Body of pancreas (tissue), 4 donors: ENCODE measurements around the gene FBXO42. TPM values are rescaled to one million over a fixed set of nuclear protein-coding genes. Genes with fewer than 3 reads are reported as not detected.
A peak's percentile ranks its signal among the peaks of the same experiment; 100 is the strongest.

ENCODE experiments used
- ATAC-seq: fragments of 150-250 bp; one replicate; pipeline ENCODE4 v1.9.1; 2016
- DNase-seq, 4 donors: peaks; one replicate each; pipeline ENCODE4 v3.0.0-alpha.2; 2019
- H3K27ac ChIP-seq, 4 donors: fragments of 200-600 bp; sonication (generic); 1 replicate in 3 of 4; 2 replicates in 1 of 4; pipeline versions ENCODE4 v1.5.1 to v1.6.1; 2016 to 2019; ENCODE audit warnings: mild to moderate bottlenecking in 1 of 4, mixed read lengths in 1 of 4, moderate library complexity in 1 of 4
- H3K27me3 ChIP-seq, 2 donors: fragments of 200-600 bp; sonication (generic); one replicate each; pipeline ENCODE4 v1.6.0; 2016; ENCODE audit warnings: mild to moderate bottlenecking in 1 of 2
- H3K36me3 ChIP-seq, 2 donors: fragments of 200-600 bp; sonication (generic); replicated peaks in 1 of 2; 2 replicates each; pipeline ENCODE4 v1.5.1; 2016; ENCODE audit warnings: low read depth in 2 of 2; ENCODE audit not compliant: insufficient read depth in 1 of 2
- H3K4me1 ChIP-seq: fragments of 200-600 bp; sonication (generic); one replicate; pipeline ENCODE4 v1.6.0; 2016
- H3K4me3 ChIP-seq, 2 donors: fragments of 200-600 bp; sonication (generic); 1 replicate in 1 of 2; 2 replicates in 1 of 2; pipeline ENCODE4 v1.5.1; 2016 to 2019
- H3K9me3 ChIP-seq, 3 donors: fragments of 200-600 bp; sonication (generic); 1 replicate in 2 of 3; 2 replicates in 1 of 3; pipeline ENCODE4 v1.5.1; 2016
- POLR2A ChIP-seq, 3 donors: fragments of 450-650 bp; IDR thresholded peaks; one replicate each; pipeline ENCODE4 v1.6.1; 2016; ENCODE audit warnings: antibody characterized with exemption in 3 of 3, mild to moderate bottlenecking in 2 of 3
- WGBS, 2 donors: methylation state at CpG; one replicate each; pipeline ENCODE4 v1.1.5; 2017; 5-methylcytosine and 5-hydroxymethylcytosine counted together
- intact Hi-C: fragments of 100-400 bp; cut with DNase I; formaldehyde crosslinking; loops from one replicate; pipeline ENCODE4 v1.15.1; 2023
- total RNA-seq, 2 donors: library from RNA; depleted of rRNA; stranded (reverse); fragments of >200 nt; gene quantifications; one replicate each; pipeline ENCODE4 v1.1.0, GENCODE V29; 2016
- TF ChIP-seq, protein P1 (sequence below), 7 experiments: fragments of 450-650 bp in 4 of 7; fragments of 200-600 bp in 3 of 7; sonication (generic) in 3 of 7; IDR thresholded peaks; one replicate each; pipeline ENCODE4 v1.5.1; 2016 to 2019; ENCODE audit warnings: antibody characterized with exemption in 7 of 7

FBXO42 gene
- total RNA-seq, 2 donors from 2014 or later: 11.9 to 33.6 TPM

GRCh38 chr1:16206547-16207317, 145.5 kb downstream of the FBXO42 start:
- WGBS, 2 donors: 0% methylated on average over 26 to 72 of the region's 87 CpGs
- peaks cover 51% of the 10 kb centered on the region for H3K4me1 ChIP-seq
- H3K36me3 ChIP-seq: no peaks in the 10 kb centered on the region
- intact Hi-C loops: no loop called here
- TF ChIP-seq, protein P1, sequence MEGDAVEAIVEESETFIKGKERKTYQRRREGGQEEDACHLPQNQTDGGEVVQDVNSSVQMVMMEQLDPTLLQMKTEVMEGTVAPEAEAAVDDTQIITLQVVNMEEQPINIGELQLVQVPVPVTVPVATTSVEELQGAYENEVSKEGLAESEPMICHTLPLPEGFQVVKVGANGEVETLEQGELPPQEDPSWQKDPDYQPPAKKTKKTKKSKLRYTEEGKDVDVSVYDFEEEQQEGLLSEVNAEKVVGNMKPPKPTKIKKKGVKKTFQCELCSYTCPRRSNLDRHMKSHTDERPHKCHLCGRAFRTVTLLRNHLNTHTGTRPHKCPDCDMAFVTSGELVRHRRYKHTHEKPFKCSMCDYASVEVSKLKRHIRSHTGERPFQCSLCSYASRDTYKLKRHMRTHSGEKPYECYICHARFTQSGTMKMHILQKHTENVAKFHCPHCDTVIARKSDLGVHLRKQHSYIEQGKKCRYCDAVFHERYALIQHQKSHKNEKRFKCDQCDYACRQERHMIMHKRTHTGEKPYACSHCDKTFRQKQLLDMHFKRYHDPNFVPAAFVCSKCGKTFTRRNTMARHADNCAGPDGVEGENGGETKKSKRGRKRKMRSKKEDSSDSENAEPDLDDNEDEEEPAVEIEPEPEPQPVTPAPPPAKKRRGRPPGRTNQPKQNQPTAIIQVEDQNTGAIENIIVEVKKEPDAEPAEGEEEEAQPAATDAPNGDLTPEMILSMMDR (IDR thresholded peaks at IDR 0.05): no peak
- peak; percentile 60 to 83 (median 78) for TF ChIP-seq POLR2A (IDR thresholded peaks at IDR 0.05)
- H3K27me3 ChIP-seq: no peaks in the 10 kb centered on the region
- H3K9me3 ChIP-seq: no peaks in the 10 kb centered on the region
- peak overlapping the region in 1 of 2 donors; percentile 50 for H3K4me3 ChIP-seq
- peak; percentile 93 for ATAC-seq
- peak overlapping the region; percentile 89 to 98 (median 95) for H3K27ac ChIP-seq
- DNase-seq: peak; percentile 98 to 99 (median 98)

GRCh38 chr1:16205891-16206546, 146.3 kb downstream of the FBXO42 start:
- peak in 2 of 4 donors; percentile 13 to 27 for DNase-seq
- Histone ChIP-seq H3K4me3 (no peak overlapping the region), H3K27me3 (no peaks in the 10 kb centered on the region), H3K36me3 (no peaks in the 10 kb centered on the region), H3K27ac (peak overlapping the region; percentile 66 to 95 (median 92)), H3K4me1 (peaks cover 44% of the 10 kb centered on the region), H3K9me3 (no peaks in the 10 kb centered on the region)
- 16 to 34% methylated on average over 18 to 37 of the region's 38 CpGs for WGBS, 2 donors
- no peak for TF ChIP-seq POLR2A (IDR thresholded peaks at IDR 0.05)
- TF ChIP-seq, protein P1 (IDR thresholded peaks at IDR 0.05): no peak
- intact Hi-C loops: no loop called here
- no peak for ATAC-seq

GRCh38 chr1:16205334-16205671, 147.0 kb downstream of the FBXO42 start:
- TF ChIP-seq, protein P1 (IDR thresholded peaks at IDR 0.05): no peak
- no peak for TF ChIP-seq POLR2A (IDR thresholded peaks at IDR 0.05)

GRCh38 chr1:16204634-16205333, 147.5 kb downstream of the FBXO42 start:
- intact Hi-C loops: no loop called here
- DNase-seq: peak; percentile 50 to 73 (median 57)
- WGBS, 2 donors: 82 to 88% methylated on average over 6 to 12 of the region's 12 CpGs

More at GRCh38 chr1:16205334-16205671, 147.0 kb downstream of the FBXO42 start:
- Histone ChIP-seq H3K4me1 (peaks cover 36% of the 10 kb centered on the region), H3K4me3 (no peak overlapping the region), H3K36me3 (no peaks in the 10 kb centered on the region), H3K9me3 (no peaks in the 10 kb centered on the region), H3K27me3 (no peaks in the 10 kb centered on the region), H3K27ac (no peak overlapping the region)
- intact Hi-C loops: no loop called here
- 88 to 93% methylated on average over 7 to 10 of the region's 11 CpGs for WGBS, 2 donors
- no peak for ATAC-seq
- DNase-seq: no peak

More at GRCh38 chr1:16204634-16205333, 147.5 kb downstream of the FBXO42 start:
- Histone ChIP-seq H3K4me3 (no peak overlapping the region), H3K27ac (no peak overlapping the region), H3K9me3 (no peaks in the 10 kb centered on the region), H3K27me3 (no peaks in the 10 kb centered on the region), H3K4me1 (peaks cover 31% of the 10 kb centered on the region), H3K36me3 (no peaks in the 10 kb centered on the region)
- ATAC-seq: no peak
- no peak for TF ChIP-seq POLR2A (IDR thresholded peaks at IDR 0.05)
- TF ChIP-seq, protein P1 (IDR thresholded peaks at IDR 0.05): peak in 6 of 7 experiments; percentile 15 to 49 (median 32)
